Osteoblast (primary cell): Measurements from ENCODE around the gene SYCP2. TPM values are rescaled to one million over a fixed set of nuclear protein-coding genes. Genes with fewer than 3 reads are reported as not detected.

ENCODE experiments used
- DNase-seq: peaks from one replicate; pipeline ENCODE4 v3.0.0; 2011; ENCODE audit warnings: low spot score, mixed read lengths; ENCODE audit not compliant: insufficient read length; ENCODE audit errors: missing footprints
- H2AFZ ChIP-seq: 2 replicates; pipeline ENCODE4 v1.6.0; 2011; ENCODE audit warnings: mild to moderate bottlenecking, low read length
- H3K27ac ChIP-seq: 2 replicates; pipeline ENCODE4 v1.5.1; 2011; ENCODE audit warnings: mild to moderate bottlenecking, low read depth, low read length, moderate library complexity
- H3K27me3 ChIP-seq: 2 replicates; pipeline ENCODE4 v1.6.0; 2012; ENCODE audit warnings: mild to moderate bottlenecking, control low read depth, inconsistent platforms, low read length, moderate library complexity; ENCODE audit not compliant: insufficient read depth
- H3K36me3 ChIP-seq: 2 replicates; pipeline ENCODE4 v1.5.1; 2011; ENCODE audit warnings: mild to moderate bottlenecking, low read length, control low read depth, moderate library complexity; ENCODE audit not compliant: insufficient read depth
- H3K4me1 ChIP-seq: 2 replicates; pipeline ENCODE4 v1.5.1; 2011; ENCODE audit warnings: mild to moderate bottlenecking, low read length, control low read depth, moderate library complexity; ENCODE audit not compliant: insufficient read depth
- H3K4me2 ChIP-seq: 2 replicates; pipeline ENCODE4 v1.6.0; 2011; ENCODE audit warnings: mild to moderate bottlenecking, low read length; ENCODE audit not compliant: insufficient read depth
- H3K4me3 ChIP-seq: fragments of 200-600 bp; sonication (generic); 3 replicates; pipeline ENCODE4 v1.5.1; 2012; ENCODE audit warnings: mild to moderate bottlenecking, low read length, inconsistent platforms; ENCODE audit not compliant: insufficient read depth
- H3K79me2 ChIP-seq: 2 replicates; pipeline ENCODE4 v1.6.0; 2012; ENCODE audit warnings: mild to moderate bottlenecking, low read length, control low read depth, inconsistent platforms; ENCODE audit not compliant: insufficient read depth
- H3K9me3 ChIP-seq: 2 replicates; pipeline ENCODE4 v1.5.1; 2011; ENCODE audit warnings: low read depth, low read length, control low read depth
- H4K20me1 ChIP-seq: 2 replicates; pipeline ENCODE4 v1.6.0; 2012; ENCODE audit warnings: mild to moderate bottlenecking, low read length, control low read depth; ENCODE audit not compliant: insufficient read depth
- CTCF ChIP-seq: IDR thresholded peaks from 2 replicates; pipeline ENCODE4 v1.5.1; 2011; ENCODE audit warnings: mild to moderate bottlenecking, low read depth, low read length, moderate library complexity; ENCODE audit errors: extremely low read depth
- total RNA-seq: library from RNA; depleted of rRNA; stranded (reverse); fragments of >200 nt; gene quantifications from 2 replicates; pipeline ENCODE4 v1.2.3, GENCODE V29; 2012

The SYCP2 gene
- total RNA-seq, 1 donor: 1.4 TPM

- no peak overlapping the region for H3K27ac ChIP-seq
- no peak overlapping the region for H3K4me3 ChIP-seq
- no peaks in the 10 kb centered on the region for H4K20me1 ChIP-seq
- no peak for DNase-seq
- H2AFZ ChIP-seq: no peak overlapping the region
- H3K79me2 ChIP-seq: no peaks in the 10 kb centered on the region
- no peaks in the 10 kb centered on the region for H3K9me3 ChIP-seq
- no peaks in the 10 kb centered on the region for H3K27me3 ChIP-seq
- H3K4me2 ChIP-seq: no peak overlapping the region
- no peaks in the 10 kb centered on the region for H3K4me1 ChIP-seq
- no peak for TF ChIP-seq CTCF
- no peaks in the 10 kb centered on the region for H3K36me3 ChIP-seq
Observed at GRCh38 chr20:59880198-59880597, 53.2 kb downstream of the SYCP2 start.

- Histone ChIP-seq H4K20me1 (no peaks in the 10 kb centered on the region), H3K4me2 (no peak overlapping the region), H2AFZ (no peak overlapping the region), H3K36me3 (no peaks in the 10 kb centered on the region), H3K79me2 (no peaks in the 10 kb centered on the region), H3K4me3 (no peak overlapping the region), H3K27ac (no peak overlapping the region), H3K9me3 (no peaks in the 10 kb centered on the region), H3K27me3 (no peaks in the 10 kb centered on the region), H3K4me1 (no peaks in the 10 kb centered on the region)
- TF ChIP-seq CTCF: no peak
- DNase-seq: no peak
Observed at GRCh38 chr20:59873409-59873808, 60.0 kb downstream of the SYCP2 start.

GRCh38 chr20:59871096-59871495 lies 62.3 kb downstream of the SYCP2 start:
- Histone ChIP-seq H4K20me1 (no peaks in the 10 kb centered on the region), H3K79me2 (no peaks in the 10 kb centered on the region), H3K9me3 (no peaks in the 10 kb centered on the region), H2AFZ (no peak overlapping the region), H3K27me3 (no peaks in the 10 kb centered on the region), H3K4me1 (no peaks in the 10 kb centered on the region), H3K36me3 (no peaks in the 10 kb centered on the region), H3K4me2 (no peak overlapping the region), H3K4me3 (no peak overlapping the region), H3K27ac (no peak overlapping the region)
- TF ChIP-seq CTCF: no peak
- no peak for DNase-seq

GRCh38 chr20:59866338-59866737 lies 67.1 kb downstream of the SYCP2 start:
- Histone ChIP-seq H3K4me3 (no peak overlapping the region), H3K4me1 (no peaks in the 10 kb centered on the region), H2AFZ (no peak overlapping the region), H4K20me1 (no peaks in the 10 kb centered on the region), H3K36me3 (no peaks in the 10 kb centered on the region), H3K27ac (no peak overlapping the region), H3K4me2 (no peak overlapping the region), H3K9me3 (no peaks in the 10 kb centered on the region), H3K79me2 (no peaks in the 10 kb centered on the region), H3K27me3 (no peaks in the 10 kb centered on the region)
- DNase-seq: no peak
- no peak for TF ChIP-seq CTCF
